NCI-H128 (cell line): ENCODE measurements around the gene FSD1L.

Experiments
- DNase-seq: peaks from one replicate; lab custom pipeline; 2025; ENCODE audit not compliant: unreplicated experiment; lab: John Stamatoyannopoulos, UW

Gene FSD1L

DNA sequence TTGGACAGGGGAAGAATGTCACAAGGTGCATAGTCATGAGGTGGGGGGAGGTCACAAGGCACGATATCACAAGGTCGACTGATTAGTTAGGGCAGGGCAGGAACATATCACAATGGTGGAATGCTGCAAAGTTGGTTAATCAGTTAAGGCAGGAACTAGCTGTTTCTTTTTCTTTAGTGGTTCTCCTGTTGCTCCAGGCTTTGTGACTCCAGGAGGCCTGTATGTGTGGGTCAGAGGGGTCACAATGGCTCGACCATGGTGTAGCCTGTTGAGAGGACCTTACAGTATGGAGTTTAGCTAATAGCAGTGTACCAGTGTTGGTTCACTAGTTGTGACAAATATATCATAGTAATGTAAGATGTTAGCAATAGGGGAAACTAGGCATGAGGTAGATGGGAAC, 12.4 kb upstream of the FSD1L start:
- no peak for DNase-seq

- no peak for DNase-seq
These were observed 11.1 kb upstream of the FSD1L start for GRCh38 chr9:105436783-105437182.

- DNase-seq = no peak
These were observed 10.1 kb upstream of the FSD1L start for GRCh38 chr9:105437704-105438103.

- DNase-seq = no peak
These were observed 9.6 kb upstream of the FSD1L start for GRCh38 chr9:105438141-105438806.

DNA sequence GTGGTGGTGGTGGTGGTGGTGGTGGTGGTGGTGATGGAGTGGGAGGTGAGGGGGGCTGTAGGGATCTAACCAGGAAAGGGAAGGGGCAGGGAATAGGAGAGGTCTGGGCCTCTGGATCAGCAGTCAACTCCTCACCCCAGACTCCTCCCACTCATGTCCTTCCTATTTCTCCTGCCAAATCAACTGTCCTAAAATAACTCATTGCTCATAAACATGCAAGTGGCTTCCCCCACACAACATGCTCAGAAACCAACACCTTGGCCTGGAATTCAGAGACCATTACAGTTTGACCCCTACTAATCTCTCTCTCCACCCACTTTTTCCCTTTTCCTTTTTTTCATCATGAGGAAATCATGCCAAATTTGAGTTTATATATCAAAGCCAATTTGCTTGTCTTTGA, 8.4 kb upstream of the FSD1L start:
- no peak for DNase-seq

DNA sequence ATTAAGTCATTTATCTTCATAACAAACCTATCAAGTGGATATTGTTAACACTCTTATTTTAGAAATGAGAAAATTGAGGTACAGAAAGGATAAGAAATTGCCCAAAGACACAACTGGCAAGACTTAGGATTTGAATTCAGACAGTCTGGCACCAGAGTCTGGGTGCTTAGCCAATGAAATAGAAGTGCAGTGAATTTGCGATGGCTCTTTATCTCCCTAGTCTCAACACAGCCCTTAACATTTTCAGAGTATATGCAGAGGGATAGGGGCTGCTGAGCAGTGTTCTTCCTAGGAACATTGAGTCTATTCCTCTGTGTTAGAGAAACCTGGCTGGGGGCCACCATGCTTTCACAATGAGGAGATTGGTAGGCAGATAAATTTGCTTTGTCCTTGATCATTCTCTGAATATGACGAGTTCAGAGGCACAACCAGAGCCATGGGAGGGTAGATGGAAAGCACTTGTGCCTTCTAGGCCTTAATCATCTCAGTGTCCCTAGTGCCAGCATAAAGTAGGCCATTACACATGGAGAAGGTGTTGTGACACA, 6.1 kb upstream of the FSD1L start:
- DNase-seq = no peak

DNA sequence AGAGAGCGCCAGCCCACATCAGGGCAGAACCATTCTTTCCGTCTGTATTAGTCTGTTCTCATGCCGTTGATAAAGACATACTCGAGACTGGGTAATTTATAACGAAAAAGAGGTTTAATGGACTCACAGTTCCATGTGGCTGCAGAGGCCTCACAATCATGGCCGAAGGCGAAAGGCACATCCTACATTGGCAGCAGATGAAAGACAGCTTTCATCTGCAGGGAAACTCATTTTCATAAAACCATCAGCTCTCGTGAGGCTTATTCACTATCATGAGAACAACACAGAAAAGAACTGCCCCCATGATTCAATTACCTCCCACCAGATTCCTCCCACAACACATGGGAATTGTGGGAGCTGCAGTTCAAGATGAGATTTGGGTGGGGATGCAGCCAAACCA, 4.7 kb upstream of the FSD1L start:
- no peak for DNase-seq

DNA sequence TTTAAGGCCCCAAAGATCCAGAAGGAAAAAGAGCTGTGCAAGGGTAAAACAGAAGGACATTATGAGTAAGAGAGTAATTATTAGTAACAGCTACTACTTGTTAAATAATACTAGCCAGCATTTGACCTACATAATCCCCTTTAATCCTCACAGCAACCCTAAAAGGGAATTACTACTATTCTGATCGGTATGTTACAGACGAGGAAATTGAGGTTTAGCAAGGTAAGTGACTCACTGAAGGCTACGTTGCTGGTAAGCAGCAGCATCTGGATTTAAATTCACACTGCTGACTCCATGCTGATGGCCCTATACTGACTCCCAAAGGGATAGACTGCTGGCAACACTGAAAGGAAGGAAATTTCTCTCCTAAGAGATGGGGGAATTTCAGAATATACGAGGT, 3.7 kb upstream of the FSD1L start:
- DNase-seq = no peak

- DNase-seq = no peak
These were observed 2.5 kb upstream of the FSD1L start for GRCh38 chr9:105445203-105445881.

- no peak for DNase-seq
These were observed 434 bp upstream of the FSD1L start for GRCh38 chr9:105447386-105447813.

DNA sequence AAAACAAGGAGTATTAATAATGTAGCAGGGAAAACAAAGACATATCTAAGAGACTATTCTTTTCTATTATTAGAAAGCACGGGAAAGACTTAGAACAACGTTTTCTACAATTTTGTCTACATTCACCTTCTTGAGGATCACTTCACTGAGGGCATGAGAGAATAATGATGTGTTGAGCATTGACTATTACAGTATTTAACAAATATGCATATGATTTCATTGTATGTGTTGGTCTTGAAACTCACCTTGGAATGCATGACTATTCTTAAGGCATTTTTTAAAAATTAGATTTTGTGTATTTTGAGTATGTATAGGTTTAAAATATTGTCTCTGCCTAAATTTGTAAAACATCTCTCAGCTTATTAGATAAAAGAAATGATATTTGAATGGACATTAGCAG, 1.2 kb downstream of the FSD1L start:
- DNase-seq = no peak

DNA sequence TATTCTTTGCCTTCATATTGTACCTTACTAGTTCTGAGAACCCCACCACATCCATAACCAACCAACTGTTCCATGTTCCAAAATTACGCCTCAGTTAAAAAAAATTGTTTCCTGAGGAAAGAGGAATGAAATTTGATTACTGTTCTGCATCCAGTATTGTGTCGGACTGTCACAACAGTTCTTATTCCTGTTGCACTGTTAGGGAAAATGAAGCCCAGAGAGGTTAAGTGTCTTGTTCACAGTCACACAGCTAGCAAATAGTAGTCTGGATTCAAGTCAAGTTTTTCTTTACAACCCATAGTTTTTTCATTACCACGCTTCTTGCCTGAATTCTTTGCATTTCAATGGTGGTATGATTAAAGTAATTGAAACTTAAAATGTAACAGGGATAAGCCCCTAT, 4.4 kb downstream of the FSD1L start:
- no peak for DNase-seq

DNA sequence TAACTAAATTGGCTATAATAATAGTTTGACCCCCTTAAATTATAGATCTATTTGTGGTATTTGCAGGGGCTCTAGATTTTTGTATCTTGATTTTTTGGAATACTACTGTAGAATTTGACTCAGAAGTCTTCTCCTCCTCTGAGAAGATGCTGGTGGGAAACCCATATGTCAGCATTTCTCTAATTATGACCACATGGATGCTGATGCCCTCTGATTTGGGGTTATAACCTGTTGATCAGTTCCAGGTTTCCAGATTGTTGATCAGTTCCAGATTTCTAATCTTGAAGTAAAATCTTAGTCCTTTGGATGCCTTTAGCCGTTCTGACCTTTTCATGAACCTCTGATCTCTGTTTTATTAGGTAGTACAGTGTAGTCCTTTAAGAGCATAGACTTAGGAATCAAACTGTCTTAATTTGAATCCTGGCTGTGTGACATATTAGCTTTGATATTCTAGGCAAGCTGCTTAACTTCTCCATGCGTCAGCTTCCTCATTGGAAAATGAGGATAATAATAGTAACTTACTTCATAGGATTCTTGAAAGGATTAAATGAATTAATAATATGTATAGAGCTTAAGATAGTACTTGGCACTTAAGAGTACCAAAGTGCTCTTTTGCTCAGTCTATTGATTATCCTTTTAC, 8.1 kb downstream of the FSD1L start:
- DNase-seq = no peak

DNA sequence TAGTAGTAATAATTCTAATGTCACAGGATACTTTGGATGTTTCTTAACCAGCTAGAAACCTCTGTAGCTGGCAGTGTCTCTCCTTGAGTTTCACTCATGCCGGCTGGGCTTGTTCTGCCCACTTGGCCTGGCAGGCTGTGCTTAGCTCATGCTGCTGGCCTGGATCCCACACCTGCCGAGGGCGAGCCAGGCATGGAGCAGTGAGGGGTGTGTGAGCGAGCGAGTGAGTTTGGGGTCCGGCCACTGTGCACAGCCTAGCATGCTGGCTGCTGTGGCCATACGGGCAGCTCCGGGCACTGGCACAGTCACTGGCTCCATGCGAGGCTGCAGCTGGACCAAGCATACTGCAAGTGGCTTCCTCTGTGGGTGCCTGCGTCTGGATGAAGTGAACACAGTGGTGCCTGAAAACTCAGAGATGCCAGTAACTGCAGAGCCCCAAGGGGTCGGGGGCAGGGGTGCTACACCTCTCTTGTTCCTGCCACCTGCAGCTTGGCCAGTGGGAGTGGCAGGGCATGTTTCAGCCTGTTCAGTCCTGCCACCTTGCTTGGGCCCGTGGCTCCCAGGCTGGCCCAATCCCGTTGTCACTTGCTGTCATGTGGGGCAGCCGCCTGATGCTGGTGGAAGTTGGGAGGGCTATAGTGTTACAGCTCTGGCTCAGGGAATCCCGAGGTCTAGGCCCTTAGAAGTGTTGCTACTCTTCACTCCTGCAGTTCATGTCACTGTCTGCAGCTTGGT, 9.9 kb downstream of the FSD1L start:
- DNase-seq = no peak

DNA sequence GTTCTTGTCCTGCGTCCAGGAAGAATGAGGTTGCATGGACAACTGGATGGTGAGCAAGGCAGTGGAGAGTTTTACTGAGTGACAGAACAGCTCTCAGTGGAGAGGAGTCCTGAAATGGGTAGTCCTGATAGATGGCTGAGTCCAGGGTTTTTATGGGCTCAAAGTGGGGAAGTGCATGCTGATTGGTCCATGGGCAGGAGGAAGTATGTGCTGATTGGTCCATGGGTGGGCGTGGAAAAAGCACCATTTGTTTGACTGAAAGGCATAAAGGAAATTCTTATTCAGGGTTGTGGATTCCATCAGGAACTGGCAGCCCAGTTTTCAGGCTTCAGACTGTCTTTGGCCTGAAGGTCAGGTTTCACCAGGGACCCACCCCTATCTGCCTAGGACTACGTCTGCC, 10.6 kb downstream of the FSD1L start:
- DNase-seq = no peak

DNA sequence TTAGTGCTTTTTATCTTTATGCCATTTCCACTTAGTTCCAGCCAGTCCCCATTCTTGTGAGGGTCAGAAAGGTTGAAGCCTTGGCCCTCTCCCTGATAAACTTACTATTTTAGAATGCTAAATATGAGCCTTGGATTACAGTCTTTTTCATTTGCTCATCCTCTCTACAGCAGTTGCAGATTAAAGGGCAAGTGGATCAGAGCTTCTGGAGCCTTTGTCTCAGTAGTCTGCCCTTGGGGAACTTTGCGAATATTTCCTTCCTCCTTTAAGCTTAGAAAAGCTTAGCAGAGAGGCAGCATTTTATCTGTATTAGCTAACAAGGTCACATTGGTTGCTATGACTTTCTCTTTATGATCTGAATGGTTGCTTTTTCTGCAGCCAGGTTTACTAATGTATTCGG, 11.5 kb downstream of the FSD1L start:
- DNase-seq = no peak

DNA sequence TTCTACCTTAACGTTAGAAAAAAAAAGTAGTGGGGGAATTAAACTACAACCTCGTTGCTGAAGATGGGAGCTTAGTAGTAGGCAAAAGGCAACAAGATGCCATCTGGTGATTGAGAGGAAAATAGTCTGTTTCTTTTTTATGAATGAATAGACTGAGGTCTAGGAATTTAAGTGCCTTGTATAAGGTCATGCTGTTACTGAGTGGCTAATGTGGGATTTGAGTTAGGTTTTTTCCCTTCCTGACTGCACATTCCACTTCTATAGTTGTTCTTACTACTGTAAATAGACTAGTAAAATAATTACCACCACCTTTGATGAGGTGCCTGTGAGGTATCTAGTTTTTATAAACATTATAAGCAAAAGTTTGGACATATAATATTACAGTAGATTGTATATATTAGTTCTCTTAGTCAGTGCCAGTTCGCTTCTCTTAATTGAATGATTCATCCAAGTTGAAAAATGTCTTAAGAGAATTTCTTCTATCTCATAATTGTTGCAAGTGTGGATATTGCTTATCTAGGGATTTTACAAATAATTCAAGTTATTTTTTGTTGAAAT, 19.1 kb downstream of the FSD1L start:
- DNase-seq = no peak

- DNase-seq = no peak
These were observed 21.0 kb downstream of the FSD1L start for GRCh38 chr9:105468875-105469274.

DNA sequence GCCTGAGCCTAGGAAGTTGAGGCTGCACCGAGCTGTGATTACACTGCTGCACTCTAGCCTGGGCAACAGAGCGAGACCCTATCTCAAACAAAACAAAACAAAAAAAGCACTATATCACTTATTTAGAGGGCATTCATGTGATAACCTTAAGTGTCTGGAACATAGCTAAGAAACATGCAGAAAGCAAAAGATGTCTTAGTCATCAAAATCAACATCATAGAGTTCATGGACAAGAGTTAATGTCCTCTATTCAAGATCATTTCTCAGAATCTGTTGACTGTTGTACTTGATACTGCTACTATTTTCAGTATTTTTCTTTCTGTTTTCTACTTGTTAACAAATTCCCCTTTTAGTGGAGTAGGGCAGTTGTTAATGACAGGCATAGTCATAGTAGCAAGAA, 25.4 kb downstream of the FSD1L start:
- no peak for DNase-seq

DNA sequence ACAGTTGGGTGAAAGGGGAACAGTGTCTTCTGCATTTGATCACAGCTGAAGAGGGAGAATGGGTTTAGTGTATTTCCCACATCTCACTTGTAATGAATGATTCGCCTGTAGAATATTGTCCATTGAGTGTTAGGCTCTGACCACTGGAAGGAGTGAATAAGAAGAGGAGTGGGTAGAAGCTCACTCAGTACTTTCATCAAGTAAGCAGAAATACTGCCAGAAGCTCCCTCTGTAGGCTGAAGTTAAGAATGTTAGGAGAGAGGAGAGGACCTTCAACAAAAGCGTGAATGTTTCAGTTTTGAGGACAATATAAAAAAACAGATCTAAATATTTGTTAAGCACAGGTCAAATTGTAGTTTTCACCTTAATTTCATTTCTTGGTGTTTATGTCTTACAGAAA, 27.5 kb downstream of the FSD1L start:
- DNase-seq = no peak

DNA sequence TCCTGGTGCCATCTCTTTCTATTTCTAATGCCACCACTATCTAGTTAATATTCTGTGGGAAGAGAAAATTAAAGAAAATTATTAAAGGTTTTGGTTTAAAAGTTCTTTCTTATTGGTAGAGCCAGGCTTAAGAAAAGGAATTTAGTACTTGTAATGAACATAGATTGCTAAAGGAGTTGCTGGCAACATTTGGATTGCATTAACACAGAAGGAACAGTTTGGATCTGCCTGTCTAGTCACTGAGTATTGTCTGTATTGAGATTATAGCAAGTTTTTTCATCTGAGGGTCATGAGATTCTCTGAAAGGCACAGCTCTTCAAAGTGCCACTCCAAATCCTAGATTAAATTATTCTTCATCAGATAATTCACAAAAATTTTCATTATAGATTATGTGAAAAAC, 32.0 kb downstream of the FSD1L start:
- no peak for DNase-seq
